Trophoblast cell (in vitro differentiated cells and primary cell): Measurements from ENCODE around the gene RPTOR.

Experiments
- DNase-seq, 2 donors: peaks; one replicate each; pipeline ENCODE4 v3.0.0-alpha.2; 2016
- H2AFZ ChIP-seq: 2 replicates; pipeline ENCODE4 v1.6.1; 2013; ENCODE audit warnings: low read length, moderate library complexity, mild to moderate bottlenecking; ENCODE audit not compliant: insufficient read depth, poor library complexity
- H2AK5ac ChIP-seq: 2 replicates; pipeline ENCODE4 v1.6.1; 2013; ENCODE audit warnings: mild to moderate bottlenecking, low read length
- H2BK120ac ChIP-seq: 2 replicates; pipeline ENCODE4 v1.6.1; 2013; ENCODE audit warnings: low read length, mild to moderate bottlenecking, moderate library complexity; ENCODE audit not compliant: insufficient read depth, poor library complexity
- H2BK12ac ChIP-seq: 2 replicates; pipeline ENCODE4 v1.6.1; 2013; ENCODE audit warnings: mild to moderate bottlenecking, low read length, moderate library complexity
- H2BK5ac ChIP-seq: 2 replicates; pipeline ENCODE4 v1.6.1; 2013; ENCODE audit warnings: low read length, low read depth, moderate library complexity, mild to moderate bottlenecking; ENCODE audit not compliant: poor library complexity
- H3K14ac ChIP-seq: 2 replicates; pipeline ENCODE4 v1.6.1; 2013; ENCODE audit warnings: mild to moderate bottlenecking, low read length
- H3K18ac ChIP-seq: 2 replicates; pipeline ENCODE4 v1.6.1; 2013; ENCODE audit warnings: mild to moderate bottlenecking, low read length
- H3K23ac ChIP-seq: 2 replicates; pipeline ENCODE4 v1.6.1; 2013; ENCODE audit warnings: low read length
- H3K27ac ChIP-seq: 2 replicates; pipeline ENCODE4 v1.5.1; 2013; ENCODE audit warnings: low read depth, mild to moderate bottlenecking, inconsistent platforms, low read length, moderate library complexity
- H3K27me3 ChIP-seq: 2 replicates; pipeline ENCODE4 v1.6.1; 2013; ENCODE audit warnings: inconsistent platforms, mild to moderate bottlenecking, low read length, moderate library complexity; ENCODE audit not compliant: insufficient read depth
- H3K36me3 ChIP-seq, 2 experiments: 1 replicate in 1 of 2; 2 replicates in 1 of 2; pipeline ENCODE4 v1.6.1; 2013; ENCODE audit warnings: low read length in 2 of 2, mild to moderate bottlenecking in 2 of 2, moderate library complexity in 1 of 2; ENCODE audit not compliant: insufficient read depth in 2 of 2, control insufficient read depth in 1 of 2
- H3K4ac ChIP-seq: 2 replicates; pipeline ENCODE4 v1.6.1; 2013; ENCODE audit warnings: low read depth, mild to moderate bottlenecking, low read length, moderate library complexity
- H3K4me1 ChIP-seq, 2 experiments: 1 replicate in 1 of 2; 2 replicates in 1 of 2; pipeline ENCODE4 v1.6.1; 2013; ENCODE audit warnings: low read length in 2 of 2, mild to moderate bottlenecking in 2 of 2, moderate library complexity in 1 of 2; ENCODE audit not compliant: insufficient read depth in 2 of 2, control insufficient read depth in 1 of 2
- H3K4me2 ChIP-seq: 2 replicates; pipeline ENCODE4 v1.6.1; 2013; ENCODE audit warnings: inconsistent platforms, mild to moderate bottlenecking, low read length, moderate library complexity
- H3K4me3 ChIP-seq: 2 replicates; pipeline ENCODE4 v1.5.1; 2013; ENCODE audit warnings: mild to moderate bottlenecking, low read depth, low read length, inconsistent platforms
- H3K79me1 ChIP-seq: one replicate; pipeline ENCODE4 v1.6.1; 2013; ENCODE audit warnings: low read length
- H3K79me2 ChIP-seq: 2 replicates; pipeline ENCODE4 v1.6.1; 2013; ENCODE audit warnings: low read length, mild to moderate bottlenecking; ENCODE audit not compliant: control insufficient read depth, insufficient read depth, poor library complexity
- H3K9ac ChIP-seq: 2 replicates; pipeline ENCODE4 v1.6.1; 2013; ENCODE audit warnings: mild to moderate bottlenecking, low read length
- H3K9me3 ChIP-seq: 2 replicates; pipeline ENCODE4 v1.6.1; 2013; ENCODE audit warnings: low read depth, mild to moderate bottlenecking, control low read depth, inconsistent platforms, low read length; ENCODE audit not compliant: insufficient read depth
- H4K12ac ChIP-seq: 2 replicates; pipeline ENCODE4 v1.6.1; 2013; ENCODE audit warnings: low read depth, mild to moderate bottlenecking, low read length, moderate library complexity
- H4K8ac ChIP-seq: 2 replicates; pipeline ENCODE4 v1.6.1; 2013; ENCODE audit warnings: low read depth, mild to moderate bottlenecking, low read length, moderate library complexity
- H4K91ac ChIP-seq: one replicate; pipeline ENCODE4 v1.6.1; 2013; ENCODE audit warnings: low read depth, mild to moderate bottlenecking, low read length, moderate library complexity
- WGBS: extraction: QIAGEN DNeasy Blood & Tissue Kit; methylation state at CpG from one replicate; pipeline ENCODE4 v1.1.7; 2013; ENCODE audit warnings: missing lambda C conversion rate; ENCODE audit not compliant: insufficient read length, insufficient coverage; ENCODE audit errors: extremely low coverage; 5-methylcytosine and 5-hydroxymethylcytosine counted together

Gene RPTOR

GRCh38 chr17:80507965-80508364 is 36.7 kb upstream of the RPTOR start:
- H3K18ac ChIP-seq, result no peak overlapping the region
- H4K8ac ChIP-seq, result no peak overlapping the region
- no peak overlapping the region for H2AK5ac ChIP-seq
- no CpG with 5 or more reads among the region's 3 CpGs for WGBS
- H2BK120ac ChIP-seq, result no peak overlapping the region
- H2BK12ac ChIP-seq, result no peak overlapping the region
- no peak overlapping the region for H4K91ac ChIP-seq
- H3K4ac ChIP-seq, result no peak overlapping the region
- no peak overlapping the region for H2AFZ ChIP-seq
- H3K14ac ChIP-seq, result no peak overlapping the region
- no peaks in the 10 kb centered on the region for H3K36me3 ChIP-seq
- no peak overlapping the region for H3K4me2 ChIP-seq
- H3K79me2 ChIP-seq, result no peaks in the 10 kb centered on the region
- no peak overlapping the region for H2BK5ac ChIP-seq
- H3K9me3 ChIP-seq, result peaks cover 4% of the 10 kb centered on the region
- H3K23ac ChIP-seq, result no peak overlapping the region
- no peak overlapping the region for H3K4me3 ChIP-seq
- no peak for DNase-seq
- H4K12ac ChIP-seq, result no peak overlapping the region
- no peaks in the 10 kb centered on the region for H3K79me1 ChIP-seq
- H3K27me3 ChIP-seq, result no peaks in the 10 kb centered on the region
- H3K27ac ChIP-seq, result no peak overlapping the region
- H3K4me1 ChIP-seq, result no peaks in the 10 kb centered on the region
- no peak overlapping the region for H3K9ac ChIP-seq

GRCh38 chr17:80509311-80509710 is 35.3 kb upstream of the RPTOR start:
- Histone ChIP-seq H3K23ac (no peak overlapping the region), H3K27ac (no peak overlapping the region), H3K14ac (no peak overlapping the region), H3K9ac (no peak overlapping the region), H2BK5ac (no peak overlapping the region), H3K27me3 (no peaks in the 10 kb centered on the region), H4K12ac (no peak overlapping the region), H3K79me1 (no peaks in the 10 kb centered on the region), H3K79me2 (no peaks in the 10 kb centered on the region), H3K4me3 (no peak overlapping the region), H2AFZ (no peak overlapping the region), H4K91ac (no peak overlapping the region), H3K4ac (no peak overlapping the region), H2BK12ac (no peak overlapping the region), H2AK5ac (no peak overlapping the region), H3K18ac (no peak overlapping the region), H2BK120ac (no peak overlapping the region), H3K4me2 (no peak overlapping the region), H3K9me3 (peaks cover 6% of the 10 kb centered on the region), H3K4me1 (no peaks in the 10 kb centered on the region), H4K8ac (no peak overlapping the region), H3K36me3 (no peaks in the 10 kb centered on the region)
- DNase-seq, result no peak
- WGBS, result no CpG with 5 or more reads among the region's 8 CpGs

- no peak overlapping the region for H2AFZ ChIP-seq
- no peak overlapping the region for H3K18ac ChIP-seq
- no peak overlapping the region for H2AK5ac ChIP-seq
- H3K27me3 ChIP-seq, result no peaks in the 10 kb centered on the region
- H3K79me1 ChIP-seq, result no peaks in the 10 kb centered on the region
- peak overlapping the region; percentile 21 for H3K4me3 ChIP-seq
- no peak overlapping the region for H2BK120ac ChIP-seq
- H4K12ac ChIP-seq, result no peak overlapping the region
- H3K4ac ChIP-seq, result no peak overlapping the region
- no peak overlapping the region for H3K4me2 ChIP-seq
- H4K8ac ChIP-seq, result no peak overlapping the region
- no peak overlapping the region for H2BK12ac ChIP-seq
- no peak overlapping the region for H3K9ac ChIP-seq
- no peak overlapping the region for H3K27ac ChIP-seq
- DNase-seq, result no peak
- no CpG with 5 or more reads among the region's 14 CpGs for WGBS
- no peak overlapping the region for H3K23ac ChIP-seq
- peaks cover 6% of the 10 kb centered on the region for H3K9me3 ChIP-seq
- no peak overlapping the region for H2BK5ac ChIP-seq
- H4K91ac ChIP-seq, result no peak overlapping the region
- H3K14ac ChIP-seq, result no peak overlapping the region
- no peaks in the 10 kb centered on the region for H3K79me2 ChIP-seq
- H3K36me3 ChIP-seq, result no peaks in the 10 kb centered on the region
- no peaks in the 10 kb centered on the region for H3K4me1 ChIP-seq
Measured at GRCh38 chr17:80510132-80510531, 34.5 kb upstream of the RPTOR start.

- Histone ChIP-seq H3K14ac (no peak overlapping the region), H3K9ac (no peak overlapping the region), H2BK5ac (no peak overlapping the region), H3K27ac (no peak overlapping the region), H4K12ac (no peak overlapping the region), H2AFZ (no peak overlapping the region), H3K18ac (no peak overlapping the region), H3K79me1 (no peaks in the 10 kb centered on the region), H3K79me2 (no peaks in the 10 kb centered on the region), H2BK12ac (no peak overlapping the region), H3K4me3 (peak overlapping the region; percentile 42), H3K4ac (no peak overlapping the region), H3K36me3 (no peaks in the 10 kb centered on the region), H2BK120ac (no peak overlapping the region), H3K27me3 (no peaks in the 10 kb centered on the region), H4K8ac (no peak overlapping the region), H3K9me3 (peaks cover 6% of the 10 kb centered on the region), H3K4me2 (no peak overlapping the region), H2AK5ac (no peak overlapping the region), H4K91ac (no peak overlapping the region), H3K23ac (peak overlapping the region; percentile 80), H3K4me1 (no peaks in the 10 kb centered on the region)
- WGBS, result 100% methylated on average over 1 of the region's 9 CpGs
- no peak for DNase-seq
Measured at GRCh38 chr17:80510772-80511171, 33.9 kb upstream of the RPTOR start.
